CD4-positive, alpha-beta T cell treated with Interleukin-6 at 100 ng/mL for 8 hours (primary cell): ENCODE data around the gene ZNF485.
"Not testable (repeated sequence)": the region's sequence is repeated elsewhere in the genome, so short reads cannot be mapped to it uniquely, and the experiment has no call there.

Experiments
- DNase-seq: peaks from one replicate; pipeline ENCODE4 v3.0.0-alpha.2; 2020; ENCODE audit warnings: mixed read lengths, low spot score

ZNF485 gene

DNA sequence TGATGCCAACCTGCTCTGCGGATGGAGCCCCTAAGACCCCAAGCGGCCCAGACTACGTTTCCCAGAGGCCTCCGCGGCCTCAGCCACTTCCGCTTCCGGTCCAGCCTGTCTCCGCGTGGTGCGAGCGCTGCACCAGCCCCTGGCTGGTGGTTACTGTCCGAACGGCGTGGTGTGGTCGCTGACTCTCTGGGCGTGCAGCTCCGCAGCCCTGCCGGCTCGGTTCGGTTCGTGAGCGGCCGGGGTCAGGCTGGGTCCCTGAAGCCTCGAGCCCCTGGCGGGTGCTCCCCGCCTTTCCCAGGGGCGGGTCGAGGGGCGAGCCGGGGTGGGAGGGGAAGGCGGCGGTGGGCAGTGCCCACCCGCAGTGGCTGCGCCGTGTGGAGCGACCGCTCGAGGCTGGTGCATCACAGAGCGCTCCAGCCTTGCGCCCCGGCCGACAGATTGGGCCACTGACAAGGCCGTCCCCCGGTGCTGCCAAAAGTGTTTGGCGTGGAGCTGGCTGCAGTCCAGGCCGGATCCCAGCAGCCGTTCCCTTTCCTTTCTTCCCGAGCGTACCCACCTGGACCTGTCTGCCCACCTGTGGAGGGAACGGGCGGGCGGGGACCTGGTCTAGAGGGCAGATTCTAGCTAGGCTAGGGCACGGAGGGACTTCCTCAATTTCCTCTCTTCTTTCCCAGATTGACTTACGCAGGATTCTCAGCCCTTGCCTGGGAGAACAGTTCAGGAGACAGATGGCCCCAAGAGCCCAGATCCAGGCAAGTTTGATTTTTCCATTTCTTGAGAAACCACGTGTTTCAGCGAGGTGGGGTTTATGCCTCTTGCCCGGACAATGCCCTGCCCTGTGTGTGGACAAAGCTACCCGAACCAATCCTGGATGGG is at the start of gene ZNF485:
Gene ZNF485, plus strand, starts transcription at position 116 of the 876 bp plus-strand sequence. Its CDS starts 613 bp downstream, at position 729.
- peak; percentile 62 for DNase-seq

DNA sequence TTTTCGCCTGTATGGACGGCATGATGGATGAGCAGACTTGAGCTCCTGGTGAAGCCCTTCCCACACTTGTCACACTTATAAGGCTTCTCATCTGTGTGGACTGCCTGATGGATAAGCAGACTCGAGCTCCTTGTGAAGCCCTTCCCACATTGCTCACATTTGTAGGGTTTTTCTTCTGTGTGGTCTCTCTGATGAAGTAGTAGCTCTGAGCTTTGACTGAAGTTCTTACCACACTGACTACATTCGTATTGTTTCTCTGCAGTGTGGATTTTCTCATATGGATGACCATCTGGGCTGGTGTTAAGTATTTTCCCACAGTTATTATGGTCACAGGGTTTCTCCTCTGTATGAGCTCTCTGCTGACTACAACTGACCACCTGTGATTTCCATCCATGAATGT is 49.0 kb upstream of the ZNF485 start:
- DNase-seq = no peak

DNA sequence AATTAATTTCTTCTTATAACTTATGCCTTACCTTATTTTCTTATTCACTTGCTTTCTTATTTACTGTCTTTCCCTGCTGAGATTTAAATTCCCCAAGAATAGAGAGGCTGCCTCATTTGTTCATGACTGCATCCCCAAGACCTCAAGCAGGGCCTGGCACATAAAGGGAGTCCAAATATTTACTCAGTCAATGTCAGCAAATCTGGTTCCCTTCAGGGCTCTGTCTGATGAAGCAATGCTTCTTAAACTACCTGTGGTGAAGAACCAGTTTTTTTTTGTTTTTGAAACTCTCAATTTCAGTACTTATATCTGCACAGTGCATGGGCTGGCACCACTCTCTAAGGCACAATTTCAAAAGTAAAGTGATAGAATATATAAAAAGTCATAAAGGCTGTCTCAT is 36.6 kb upstream of the ZNF485 start:
- no peak for DNase-seq

DNA sequence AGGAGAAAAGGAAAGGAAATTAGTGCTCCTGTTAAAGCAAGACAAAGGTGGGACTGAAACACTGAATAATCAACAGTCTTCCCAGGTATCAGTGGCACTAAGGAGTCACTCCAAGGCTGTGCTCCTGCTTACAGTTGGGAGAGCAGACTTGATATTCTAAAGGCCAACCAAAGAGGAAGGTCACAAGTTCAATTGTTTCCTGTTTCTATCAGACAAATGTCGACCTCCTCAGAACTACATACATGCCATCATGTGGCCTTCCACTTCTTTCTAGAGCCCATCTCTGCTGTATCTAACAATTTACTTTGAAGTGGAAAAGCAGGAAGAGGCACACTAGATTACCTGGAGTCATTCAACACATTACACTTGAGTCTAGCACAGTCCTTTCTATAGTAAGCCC is 35.3 kb upstream of the ZNF485 start:
- DNase-seq = no peak

DNA sequence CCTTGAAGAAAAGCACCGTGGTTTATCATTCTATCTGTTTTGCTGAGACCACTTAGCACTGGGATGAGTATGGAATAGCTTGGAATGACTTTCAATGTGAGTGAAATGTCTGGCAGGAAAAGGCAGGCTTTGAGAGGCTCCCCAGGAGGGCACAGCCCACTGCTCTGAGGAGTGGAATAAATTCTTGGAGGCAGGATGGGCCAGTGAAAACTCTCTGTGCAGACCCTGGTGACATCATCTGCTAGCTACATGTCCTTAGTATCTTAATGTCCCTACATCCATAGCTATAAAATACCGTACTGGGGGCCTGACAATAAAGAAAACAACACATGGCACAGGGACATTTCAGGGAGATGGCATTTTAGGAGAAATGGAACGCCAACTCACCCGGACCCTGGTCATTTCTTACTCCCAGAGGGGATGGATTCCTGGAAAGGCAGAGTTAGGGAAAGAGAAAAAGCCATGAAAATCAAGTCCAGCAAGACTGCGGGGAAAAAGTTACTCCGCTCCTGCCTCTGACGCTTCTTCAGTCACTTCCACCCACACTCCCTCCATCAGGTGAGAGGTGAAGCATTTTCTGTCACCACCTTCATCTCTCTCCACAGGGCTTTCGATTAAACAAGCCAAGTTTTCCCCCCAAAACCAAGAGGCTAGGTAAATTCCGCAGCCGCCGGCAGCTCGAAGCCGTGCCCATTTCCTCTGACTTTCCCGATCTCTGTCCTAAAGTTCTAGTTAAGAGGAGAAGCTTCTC is 32.8 kb upstream of the ZNF485 start:
- no peak for DNase-seq

DNA sequence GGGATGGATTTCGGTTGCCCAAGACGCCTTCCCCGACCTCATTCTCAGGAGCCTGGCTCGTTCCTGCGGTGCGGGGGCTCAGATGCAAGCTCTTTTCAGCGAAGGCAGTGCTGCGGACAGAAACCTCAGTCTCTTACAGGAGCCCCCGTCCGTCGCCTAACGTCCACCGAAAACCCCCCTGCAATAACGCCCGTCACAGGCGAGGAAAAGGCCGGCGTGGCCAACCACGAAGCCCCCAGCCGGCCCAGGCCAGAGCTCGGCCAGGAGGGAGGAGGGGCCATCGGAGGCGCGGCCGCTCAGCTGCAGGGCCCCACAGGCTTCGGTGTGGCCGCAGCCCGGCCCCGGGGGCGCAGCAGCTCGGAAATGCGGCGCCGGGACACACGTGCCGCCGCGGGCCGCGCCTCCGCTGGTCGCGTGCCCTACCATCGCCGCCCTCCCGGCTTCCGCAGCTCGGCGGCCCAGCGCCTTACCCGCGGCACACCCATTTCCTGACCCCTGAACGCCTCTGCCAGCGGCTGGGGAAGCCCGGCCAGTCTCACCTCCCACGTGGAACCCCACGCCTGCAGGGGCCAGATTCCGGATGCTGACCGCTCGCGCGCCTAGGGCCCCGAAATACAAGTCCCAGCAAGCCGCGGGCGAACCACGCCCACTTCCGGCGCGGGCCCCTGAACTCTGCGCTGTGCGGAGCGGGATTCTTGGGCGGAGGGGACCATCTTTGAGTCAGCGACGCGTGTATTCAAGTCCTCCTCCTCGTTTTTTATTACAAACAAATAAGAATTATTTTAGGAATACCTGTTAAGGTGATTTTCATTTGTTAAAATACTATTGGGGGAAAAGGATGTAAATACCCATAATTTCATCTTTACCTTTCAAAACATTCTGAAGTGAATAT is 32.0 kb upstream of the ZNF485 start, which contains the start of gene ZNF239:
Gene ZNF239, minus strand, starts transcription at position 616 of the 892 bp plus-strand sequence. CDS start 16,537 bp downstream, outside the sequence.
- peak; percentile 82 for DNase-seq

DNA sequence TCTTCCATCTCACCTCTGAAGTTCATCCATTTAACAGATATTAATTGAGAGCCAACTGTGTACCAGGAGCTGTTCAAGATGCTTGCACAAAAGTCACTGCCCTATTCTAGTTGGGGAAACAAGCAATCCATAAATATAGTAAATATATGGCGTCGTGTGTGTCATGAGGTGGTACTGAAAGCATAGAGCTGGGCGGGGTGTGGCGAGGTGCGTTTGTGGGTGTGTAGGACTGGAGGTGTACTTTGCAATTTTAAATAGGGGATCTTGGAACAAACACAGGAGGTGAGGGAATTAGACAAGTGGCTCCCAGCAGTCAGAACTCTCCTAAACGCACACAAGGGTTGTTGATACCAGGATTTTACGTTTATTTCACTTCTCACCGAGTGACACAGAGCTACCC is 31.3 kb upstream of the ZNF485 start:
- DNase-seq = no peak

DNA sequence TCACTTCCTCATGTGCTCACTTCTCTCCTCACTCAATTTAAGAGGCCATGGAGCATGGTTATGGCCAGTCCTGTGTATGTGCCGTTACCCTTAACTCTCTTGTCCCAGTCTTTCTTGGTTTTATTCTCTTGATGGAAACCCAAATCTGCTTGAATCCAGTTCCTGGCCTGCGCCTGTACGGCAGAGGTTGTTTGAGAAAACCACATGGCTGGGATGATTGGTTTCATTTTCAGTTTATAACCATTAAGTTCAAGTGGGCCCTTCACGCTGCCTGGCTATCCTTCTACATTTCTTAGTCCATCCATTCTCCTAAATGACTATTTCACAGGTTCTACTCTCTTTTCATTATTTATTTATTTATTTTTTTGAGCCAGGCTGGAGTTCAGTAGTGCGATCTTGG is 30.2 kb upstream of the ZNF485 start:
- no peak for DNase-seq

DNA sequence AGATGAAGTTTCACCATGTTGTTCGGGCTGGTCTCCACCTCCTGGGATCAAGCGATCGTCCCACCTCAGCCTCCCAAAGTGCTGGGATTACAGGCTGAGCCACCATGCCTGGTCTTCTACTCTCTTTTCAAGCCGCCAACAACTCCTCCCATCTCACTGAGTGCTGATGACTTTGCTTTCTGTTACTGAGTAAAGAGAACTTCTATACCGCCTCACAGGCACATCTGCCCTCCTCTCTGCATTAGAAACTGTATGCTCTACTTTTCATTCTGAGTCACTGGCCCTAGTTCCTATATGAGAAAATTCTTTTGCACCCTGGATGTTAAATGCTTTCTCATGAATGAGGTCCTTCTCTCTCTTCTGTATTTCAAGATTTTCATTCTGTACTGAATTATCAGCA is 29.7 kb upstream of the ZNF485 start:
- DNase-seq = no peak

DNA sequence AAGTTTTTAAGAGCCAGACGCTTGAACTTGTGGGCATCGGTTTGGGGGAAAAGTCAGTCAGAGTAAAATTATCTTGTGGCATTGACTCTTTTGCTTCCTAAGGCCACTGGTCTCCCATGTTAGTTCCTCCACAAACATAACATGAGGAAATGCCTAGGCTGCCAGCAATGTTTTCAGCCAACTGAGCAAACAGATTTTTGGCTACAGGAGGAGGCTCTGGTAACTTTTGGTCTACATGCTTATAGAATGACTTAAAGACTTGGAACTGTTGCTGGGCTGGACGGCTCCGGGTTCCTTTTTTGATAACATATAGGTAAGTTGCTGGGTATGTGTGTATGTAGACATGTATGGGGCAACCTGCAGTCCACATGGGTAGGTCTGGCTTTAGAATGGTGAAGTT is 22.2 kb upstream of the ZNF485 start:
- no peak for DNase-seq

DNA sequence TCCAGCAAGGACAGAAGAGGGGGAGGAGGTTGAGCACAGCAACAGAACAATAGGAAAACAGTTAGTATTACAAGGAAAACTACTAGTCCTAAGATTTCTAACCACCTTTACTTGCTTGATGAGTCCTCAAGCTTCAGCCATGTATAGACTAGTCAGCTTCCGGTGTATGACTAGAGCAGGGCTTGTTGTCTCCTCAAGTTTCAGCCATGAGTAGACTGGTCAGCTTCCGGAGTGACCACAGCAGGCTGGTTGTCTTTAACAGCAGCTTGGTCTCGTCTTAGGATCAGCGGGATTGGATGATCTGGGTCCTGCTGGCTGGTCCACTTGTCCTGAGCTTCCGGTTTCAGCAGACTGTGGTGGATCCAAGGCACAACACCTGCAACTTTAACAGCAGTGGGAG is 21.2 kb upstream of the ZNF485 start:
- DNase-seq = no peak

DNA sequence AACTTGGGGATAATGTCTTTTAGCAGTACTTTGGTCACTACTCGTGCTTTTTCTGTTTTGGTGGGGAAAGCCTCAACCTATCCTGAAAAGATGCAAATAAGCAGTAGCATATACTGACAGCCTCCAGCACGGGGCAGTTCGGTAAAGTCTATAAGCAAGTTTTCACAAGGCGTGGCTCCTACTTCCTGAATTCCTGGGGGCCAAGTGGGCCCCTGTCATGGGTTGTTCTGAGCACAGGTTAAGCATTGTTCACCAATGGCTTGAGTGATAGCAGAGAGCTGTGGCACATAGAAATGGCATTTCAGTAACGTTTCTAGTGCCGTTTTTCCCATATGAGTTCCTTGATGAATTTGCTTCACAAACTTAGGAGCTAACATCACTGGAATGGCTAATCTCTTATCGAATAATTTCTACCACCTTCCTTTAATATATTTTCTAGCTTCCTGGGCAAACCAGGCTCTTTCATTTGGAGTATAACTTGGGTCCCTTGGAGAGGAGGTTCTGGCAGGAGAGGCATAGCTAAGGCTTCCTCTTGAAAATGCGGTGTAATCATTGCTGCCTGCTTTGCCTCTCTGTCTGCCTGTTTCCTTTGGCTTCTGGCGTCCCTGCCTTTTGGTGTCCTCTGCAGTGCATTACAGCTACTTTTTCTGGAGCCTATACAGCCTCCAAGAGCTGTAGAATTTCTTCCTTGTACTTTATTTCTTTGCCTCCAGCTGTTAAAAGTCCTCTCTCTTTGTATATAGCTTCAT is 20.1 kb upstream of the ZNF485 start:
- no peak for DNase-seq

DNA sequence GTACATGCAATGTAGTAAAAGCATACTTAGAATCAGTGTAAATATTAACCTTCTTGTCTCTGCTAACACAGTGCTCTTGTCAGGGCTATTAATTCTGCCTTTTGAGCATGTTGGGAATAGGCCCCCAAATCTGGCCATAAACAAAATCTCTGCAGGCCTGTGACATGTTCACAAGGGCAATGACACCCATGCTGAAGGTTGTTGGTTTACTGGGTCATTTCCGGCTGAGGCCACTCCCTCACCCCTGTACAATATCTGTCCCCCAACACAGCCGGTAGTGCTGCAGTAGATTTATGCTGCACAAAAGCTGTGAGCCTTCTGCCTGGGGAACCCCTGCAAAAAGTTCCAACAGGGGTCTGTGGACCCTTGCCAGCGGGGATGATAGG is 19.5 kb upstream of the ZNF485 start:
- not testable (repeated sequence) for DNase-seq

DNA sequence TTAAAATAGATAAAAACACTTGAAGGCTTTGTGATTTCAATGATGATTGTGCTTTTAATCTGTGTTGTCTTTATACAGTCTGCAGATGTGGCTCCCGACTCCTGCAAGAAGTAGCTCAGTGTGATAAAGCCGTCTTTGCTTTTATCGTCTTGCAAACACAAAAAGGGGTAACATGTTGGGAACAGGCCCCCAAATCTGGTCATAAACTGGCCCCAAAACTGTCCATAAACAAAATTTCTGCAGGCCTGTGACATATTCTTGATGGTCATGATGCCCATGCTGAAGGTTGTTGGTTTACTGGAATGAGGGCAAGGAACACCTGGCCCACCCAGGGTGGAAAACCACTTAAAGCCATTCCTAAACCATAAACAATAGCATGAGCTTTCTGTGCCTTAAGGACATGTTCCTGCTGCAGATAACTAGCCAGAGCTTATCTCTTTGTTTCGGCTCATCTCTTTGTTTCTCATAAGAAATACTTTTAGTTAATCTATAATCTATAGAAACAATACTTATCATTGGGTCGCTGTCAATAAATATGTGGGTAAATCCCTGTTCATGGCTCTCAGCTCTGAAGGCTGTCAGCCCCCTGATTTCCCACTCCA is 14.8 kb upstream of the ZNF485 start:
- no peak for DNase-seq

DNA sequence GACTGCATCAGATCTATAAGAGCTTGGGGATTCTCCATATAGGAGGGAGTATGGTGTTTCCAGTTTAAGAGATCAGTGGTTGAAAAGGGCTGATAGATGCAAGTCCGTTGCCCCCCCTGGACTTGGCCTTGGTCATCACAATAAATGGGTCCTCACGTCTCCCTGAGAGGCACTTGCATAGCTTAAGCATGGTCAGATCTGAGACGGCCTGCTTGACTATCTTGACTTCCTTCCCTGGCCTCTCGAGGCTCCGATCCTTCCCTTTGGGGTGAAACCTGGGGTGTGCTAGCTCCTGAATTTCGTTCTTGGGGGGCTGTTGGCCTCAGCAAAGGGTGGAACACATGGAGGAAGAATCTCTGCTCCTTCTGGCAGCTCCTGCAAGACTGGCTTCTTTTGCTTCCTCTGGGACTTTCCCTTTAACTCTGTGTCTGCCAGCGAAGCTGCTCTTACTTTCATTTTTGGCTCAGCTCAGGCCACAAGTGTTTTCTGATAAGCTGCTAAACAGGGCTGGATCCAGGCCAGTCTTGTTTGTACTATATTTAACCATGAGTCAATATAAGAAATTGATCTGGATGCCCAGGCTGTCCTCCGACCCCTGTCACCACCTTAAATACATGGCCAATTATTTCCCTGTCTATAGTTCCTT is 11.2 kb upstream of the ZNF485 start:
- peak; percentile 38 for DNase-seq

DNA sequence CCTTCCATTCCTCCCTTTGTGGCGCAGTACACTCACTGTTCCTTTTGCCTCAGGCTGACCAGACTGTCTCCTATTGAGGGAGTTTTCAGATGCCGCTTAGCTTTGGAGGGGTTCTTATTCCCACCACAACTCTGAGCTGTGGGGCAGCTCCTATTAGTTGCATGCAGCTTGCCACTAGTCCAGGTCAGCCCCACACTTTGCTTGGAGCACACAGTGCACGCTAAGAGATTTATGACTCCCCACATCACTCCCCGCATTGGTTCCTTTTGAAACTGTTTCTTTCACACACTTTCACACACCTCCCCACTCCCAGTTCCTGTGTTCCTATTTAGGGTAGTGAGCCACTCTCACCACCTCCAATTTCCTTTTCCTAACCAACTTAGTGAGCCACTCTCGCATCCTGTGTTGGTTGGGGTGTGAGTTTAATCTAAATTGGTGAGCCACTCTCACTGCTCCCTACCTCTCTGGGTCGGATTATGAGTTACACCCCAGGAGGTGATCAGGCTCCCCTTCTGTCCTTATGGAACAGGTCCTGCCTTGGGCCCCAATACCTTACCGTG is 10.4 kb upstream of the ZNF485 start:
- peak; percentile 28 for DNase-seq

DNA sequence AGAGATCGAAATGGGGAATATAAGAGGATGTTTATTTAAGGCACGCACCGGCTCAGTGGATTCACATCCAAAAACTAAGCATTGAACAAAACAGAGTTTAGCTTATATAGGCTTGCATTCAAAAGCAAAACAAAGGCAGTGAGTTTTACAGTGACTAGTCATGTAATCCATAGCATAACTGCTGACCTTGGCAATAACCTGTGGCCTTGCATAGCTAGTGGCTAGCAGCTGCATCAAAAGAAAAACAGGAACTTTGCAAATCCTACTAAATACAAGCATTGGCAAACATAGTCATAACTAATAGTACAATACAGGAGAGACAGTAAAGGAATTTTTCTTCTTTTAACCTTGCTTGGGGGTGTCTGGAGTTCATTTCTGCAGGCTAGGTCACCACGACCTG is 9.7 kb upstream of the ZNF485 start:
- DNase-seq = no peak

DNA sequence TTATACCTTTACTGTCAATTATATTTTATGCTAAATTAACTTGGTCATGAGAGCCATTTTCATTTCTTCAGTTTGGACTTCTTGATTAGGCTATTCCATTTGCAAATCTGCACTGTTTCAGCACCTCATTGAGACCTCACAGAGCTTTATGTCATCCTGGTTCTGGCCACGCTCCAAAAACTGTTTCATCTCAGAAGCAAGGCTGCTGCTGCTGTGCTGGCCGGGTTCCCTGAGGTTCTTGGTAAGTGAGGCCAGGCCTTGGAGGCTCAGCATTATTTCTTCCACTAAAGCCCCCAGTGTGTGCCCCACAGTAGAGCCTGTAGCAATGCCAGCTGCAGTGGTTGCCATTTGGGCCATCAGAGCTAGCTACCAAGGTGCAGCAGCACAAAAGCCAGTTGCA is 7.8 kb upstream of the ZNF485 start:
- no peak for DNase-seq

DNA sequence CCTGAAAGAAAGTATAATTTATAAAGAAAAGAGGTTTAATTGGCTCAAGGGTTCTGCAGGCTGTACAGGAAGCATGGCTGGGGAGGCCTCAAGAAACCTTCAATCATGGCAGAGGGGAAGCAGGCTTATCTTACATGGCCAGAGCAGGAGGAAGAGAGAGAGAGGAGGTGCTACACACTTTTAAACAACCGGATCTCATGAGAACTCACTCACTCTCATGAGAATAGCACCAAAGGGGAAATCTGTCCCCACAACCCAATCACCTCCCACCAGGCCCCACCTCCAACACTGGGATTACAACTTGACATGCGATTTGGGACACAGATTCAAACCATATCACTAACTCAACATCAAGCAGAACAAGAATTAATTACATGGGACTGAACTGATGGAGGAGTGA is 6.9 kb upstream of the ZNF485 start:
- no peak for DNase-seq

DNA sequence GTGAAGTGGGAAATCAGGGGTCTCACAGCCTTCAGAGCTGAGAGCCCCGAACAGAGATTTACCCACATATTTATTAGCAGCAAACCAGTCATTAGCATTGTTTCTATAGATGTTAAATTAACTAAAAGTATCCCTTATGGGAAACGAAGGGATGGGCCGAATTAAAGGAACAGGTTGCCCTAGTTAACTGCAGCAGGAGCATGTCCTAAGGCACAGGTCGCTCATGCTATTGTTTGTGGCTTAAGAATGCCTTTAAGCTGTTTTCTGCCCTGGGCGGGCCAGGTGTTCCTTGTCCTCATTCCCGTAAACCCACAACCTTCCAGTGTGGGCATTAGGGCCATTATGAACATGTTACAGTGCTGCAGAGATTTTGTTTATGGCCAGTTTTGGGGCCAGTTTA is 4.7 kb upstream of the ZNF485 start:
- DNase-seq = not testable (repeated sequence)
